Fibroblast of skin of left quadriceps (primary cell): ENCODE results near the gene ACOT13.
"Not testable (repeated sequence)": the region's sequence is repeated elsewhere in the genome, so short reads cannot be mapped to it uniquely, and the experiment has no call there.

Experiments
- DNase-seq, 2 experiments: peaks; one replicate each; pipeline ENCODE4 v3.0.0-alpha.2; 2013; ENCODE audit warnings: low read depth in 2 of 2

The ACOT13 gene

DNA sequence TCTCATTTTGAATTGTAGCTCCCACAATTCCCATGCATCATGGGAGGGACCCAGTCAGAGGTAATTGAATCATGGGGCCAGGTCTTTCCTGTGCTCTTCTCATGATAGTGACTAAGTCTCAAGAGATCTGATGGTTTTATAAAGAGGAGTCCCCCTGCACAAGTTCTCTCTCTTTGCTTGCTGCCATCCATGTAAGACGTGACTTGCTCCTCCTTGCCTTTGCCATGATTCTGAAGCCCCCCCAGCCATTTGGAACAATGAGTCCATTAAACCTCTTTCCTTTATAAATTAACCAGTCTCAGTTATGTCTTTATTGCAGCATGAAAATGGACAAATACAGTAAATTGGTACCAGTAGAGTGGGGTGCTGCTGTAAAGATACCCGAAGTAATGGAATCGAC, 63.8 kb downstream of the ACOT13 start:
- not testable (repeated sequence) for DNase-seq

DNA sequence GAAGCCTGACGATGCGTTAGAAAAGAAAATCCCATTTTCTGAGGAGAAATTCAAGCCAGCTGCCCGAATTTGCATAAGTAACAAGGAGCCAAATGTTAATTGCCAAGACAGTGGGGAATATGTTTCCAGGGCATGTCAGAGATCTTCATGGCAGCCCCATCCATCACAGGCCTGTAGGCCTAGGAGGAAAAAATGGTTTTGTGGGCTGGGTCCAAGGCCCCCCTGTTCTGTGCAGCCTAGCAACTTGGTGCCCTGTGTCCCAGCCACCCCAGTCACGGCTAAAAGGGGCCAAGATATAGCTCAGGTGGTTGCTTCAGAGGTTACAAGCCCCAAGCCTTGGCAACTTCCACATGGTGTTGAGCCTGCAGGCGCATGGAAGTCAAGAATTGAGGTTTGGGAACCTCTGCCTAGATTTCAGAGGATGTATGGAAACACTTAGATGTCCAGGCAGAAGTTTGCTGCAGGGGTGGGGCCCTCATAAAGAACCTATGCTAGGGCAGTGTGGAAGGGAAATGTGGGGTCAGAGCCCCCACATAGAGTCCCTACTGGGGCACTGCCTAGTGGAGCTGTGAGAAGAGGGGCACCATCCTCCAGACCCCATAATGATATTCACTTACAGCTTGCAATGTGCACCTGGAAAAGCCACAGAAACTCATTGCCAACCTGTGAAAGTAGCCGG, 64.7 kb downstream of the ACOT13 start:
- DNase-seq = not testable (repeated sequence)

DNA sequence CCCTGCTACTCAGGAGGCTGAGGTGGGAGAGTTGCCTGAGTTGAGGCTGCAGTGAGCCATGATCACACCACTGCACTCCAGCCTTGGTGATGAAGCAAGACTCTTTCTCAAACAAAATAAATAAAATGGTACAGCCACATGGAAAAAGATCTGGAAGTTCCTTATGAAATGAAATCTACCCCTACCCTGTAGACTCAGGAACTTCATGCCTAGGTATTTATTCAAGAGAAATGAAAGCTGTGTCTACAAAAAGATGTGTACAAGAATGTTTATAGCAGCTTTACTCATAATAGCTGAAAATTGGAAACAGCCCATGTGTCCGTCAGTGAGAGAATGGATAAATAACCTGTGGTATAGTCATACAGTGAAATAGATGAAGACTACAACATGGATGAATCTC, 67.3 kb downstream of the ACOT13 start:
- no peak for DNase-seq

DNA sequence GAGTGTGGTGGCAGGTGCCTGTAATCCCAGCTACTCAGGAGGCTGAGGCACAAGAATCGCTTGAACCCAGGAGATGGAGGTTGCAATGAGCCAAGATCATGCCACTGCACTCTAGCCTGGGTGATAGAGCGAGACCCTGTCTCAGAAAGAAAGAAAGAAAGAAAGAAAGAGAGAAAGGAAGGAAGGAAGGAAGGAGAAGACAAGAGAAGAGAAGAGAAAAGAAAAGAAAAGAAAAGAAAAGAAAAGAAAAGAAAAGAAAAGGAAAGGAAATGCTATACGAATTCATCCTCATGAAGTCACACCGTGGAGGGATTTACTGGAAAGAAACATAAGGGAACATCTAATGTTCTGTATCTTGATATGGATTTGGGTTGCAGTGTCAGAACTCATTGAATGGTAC, 67.8 kb downstream of the ACOT13 start:
- DNase-seq = not testable (repeated sequence)

DNA sequence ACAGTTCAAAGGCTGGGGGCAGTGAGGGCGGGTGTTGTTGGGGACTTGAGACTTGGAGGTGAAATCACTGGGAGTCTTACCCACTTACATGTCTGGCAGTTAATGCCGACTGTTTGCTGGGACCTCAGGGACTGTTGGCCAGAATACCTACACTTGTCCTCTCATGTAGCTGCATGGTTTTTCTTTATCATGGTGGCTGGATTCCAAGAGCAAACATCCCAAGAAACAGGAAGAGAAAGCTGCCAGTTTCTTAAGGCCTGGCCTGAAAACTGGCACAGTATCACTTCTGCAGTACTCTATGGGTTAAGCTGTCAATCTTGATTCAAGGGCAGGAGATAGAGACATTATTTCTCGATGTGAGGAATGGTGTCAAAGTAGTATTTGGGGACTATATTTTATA, 71.9 kb downstream of the ACOT13 start:
- no peak for DNase-seq

DNA sequence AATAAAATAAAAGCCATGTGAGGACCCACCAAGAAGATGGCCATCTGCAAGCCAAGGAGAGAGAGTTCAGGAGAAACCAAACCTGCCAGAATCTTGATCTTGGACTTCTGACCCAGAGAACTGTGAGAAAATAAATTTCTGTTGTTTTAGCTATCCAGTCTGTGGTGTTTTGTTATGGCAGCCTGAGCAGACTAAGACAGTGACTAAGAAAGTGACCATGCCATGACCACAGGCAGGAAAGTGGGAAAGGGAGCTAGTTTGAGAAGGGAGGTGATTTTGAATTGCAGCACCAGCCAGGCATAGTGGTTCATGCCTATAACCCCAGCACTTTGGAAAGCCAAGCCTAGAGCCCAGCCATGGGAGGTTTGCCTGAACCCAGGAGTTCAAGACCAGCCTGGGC, 74.0 kb downstream of the ACOT13 start:
- DNase-seq = no peak

DNA sequence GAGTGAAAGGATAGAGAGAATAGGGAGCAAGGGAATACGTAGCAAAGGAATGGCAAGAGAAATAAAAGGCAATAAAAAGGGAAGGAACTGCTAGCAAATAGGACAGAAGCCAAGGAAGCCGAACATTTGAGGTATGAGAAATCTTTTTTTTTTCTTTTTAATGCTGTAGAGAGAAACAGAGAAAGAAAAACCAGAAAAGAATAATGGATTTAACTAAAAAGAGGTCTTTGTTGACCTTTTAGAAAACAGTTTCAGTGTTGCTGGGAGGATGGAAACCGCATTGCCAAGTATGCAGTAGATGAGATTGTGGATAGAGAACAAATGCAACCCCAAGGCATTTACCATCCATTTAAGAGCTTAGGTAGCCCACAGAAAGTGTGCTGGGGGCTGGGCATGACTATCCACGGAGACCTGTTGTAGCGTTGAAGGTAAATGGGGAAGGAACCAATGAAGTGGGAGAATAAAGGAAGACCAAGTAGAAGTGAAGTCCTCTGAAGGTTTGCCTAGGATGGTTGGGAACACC, 75.4 kb downstream of the ACOT13 start:
- DNase-seq = no peak

DNA sequence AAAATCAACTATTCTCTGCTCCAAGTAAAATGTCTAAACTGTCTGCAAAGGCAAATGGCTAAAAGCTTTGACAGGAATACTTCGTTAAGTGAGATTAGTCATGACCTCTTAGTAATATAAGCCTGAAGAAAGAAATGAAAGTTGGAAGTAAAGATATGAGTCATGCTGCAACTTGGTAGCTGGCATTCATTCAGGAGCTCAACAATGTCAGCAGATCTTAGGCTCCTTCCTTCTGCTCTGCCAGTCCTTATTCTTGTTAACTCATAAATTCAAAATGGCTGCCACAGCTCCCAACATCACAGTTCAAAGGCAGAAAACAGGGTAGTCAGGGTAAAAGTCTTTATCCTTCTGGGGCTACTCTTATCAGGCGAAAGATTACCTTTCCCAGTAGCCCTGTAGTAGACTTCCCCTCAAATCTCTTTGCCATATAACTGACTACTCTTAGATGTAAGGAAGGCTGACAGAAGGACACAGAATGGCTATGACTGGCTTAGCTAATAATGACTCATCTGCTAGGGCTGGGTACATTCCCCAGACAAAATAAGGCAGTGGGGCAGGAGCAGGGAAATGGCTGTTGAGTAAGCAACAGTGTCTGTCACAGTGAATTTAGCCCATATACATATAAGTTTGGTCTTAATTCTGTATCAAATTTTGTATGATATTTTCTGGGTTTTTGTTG, 76.5 kb downstream of the ACOT13 start:
- DNase-seq = peak; percentile 92 to 93

DNA sequence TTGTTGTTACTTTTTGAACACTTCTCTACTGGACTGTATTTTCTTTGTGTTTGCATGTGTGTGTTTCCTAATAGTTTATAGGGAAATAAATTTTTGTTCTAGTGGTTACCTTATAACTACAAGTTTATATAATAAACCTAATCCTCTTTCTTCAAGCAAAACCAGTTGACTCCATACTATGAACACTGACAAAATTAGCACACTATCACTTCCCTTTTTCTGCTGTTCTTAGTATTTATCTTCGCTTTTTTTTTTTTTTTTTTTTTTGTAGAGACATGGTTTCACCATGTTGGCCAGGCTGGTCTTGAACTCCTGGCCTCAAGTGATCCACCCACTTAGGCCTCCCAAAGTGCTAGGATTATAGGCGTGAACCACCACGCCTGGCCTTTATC, 77.1 kb downstream of the ACOT13 start:
- DNase-seq = no peak

DNA sequence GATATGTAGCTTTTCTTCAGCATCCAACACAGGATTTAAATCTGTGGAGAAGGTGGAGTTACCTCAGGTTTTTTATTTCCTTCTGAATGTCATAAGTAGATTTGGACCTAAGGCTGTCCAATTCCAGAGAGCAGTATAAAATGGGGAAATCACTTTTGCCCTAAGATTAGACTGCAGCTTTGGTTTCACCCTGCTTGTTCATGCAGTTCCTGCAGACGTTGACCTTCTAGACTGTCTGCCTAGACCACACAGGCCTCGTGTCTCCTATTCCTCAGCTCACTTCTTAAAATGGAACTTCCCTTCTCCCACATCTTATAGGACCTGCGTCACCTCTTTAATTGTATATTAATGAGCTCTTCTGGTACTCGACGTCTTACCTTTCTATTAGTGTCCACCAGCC, 78.0 kb downstream of the ACOT13 start:
- DNase-seq = no peak

DNA sequence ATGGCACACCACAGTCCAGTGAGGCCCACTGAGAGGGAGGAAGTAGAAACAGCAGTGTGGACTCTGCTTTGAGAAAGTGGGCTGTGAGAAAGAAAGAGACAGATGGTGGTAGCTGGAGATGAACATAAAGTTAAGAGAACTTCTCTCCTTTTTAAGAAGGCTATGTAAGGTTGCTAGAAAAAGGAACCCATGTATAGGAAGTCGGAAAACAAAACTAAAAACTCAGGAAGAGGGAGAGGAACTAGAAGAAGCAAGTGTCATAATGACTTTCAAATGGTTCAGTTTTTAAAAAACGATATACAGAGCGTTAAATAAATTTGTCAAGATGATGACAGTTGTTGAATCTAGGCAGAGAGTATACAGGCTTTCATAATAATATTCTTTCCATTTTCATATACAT, 82.4 kb downstream of the ACOT13 start:
- DNase-seq = no peak

DNA sequence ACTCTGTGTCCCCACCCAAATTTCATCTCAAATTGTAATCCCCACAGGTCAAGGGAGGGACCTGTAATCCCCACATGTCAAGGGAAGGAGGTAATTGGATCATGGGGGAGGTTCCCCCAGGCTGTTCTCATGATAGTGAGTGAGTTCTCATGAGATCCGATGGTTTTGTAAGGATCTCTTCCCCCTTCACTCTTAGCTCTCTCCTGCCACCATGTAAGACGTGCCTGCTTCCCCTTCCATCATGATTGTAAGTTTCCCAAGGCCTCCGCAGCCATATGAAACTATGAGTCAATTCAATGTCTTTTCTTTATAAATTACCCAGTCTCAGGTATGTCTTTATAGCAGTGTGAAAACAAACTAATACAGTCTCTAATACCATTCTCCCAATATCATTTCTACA, 84.0 kb downstream of the ACOT13 start:
- not testable (repeated sequence) for DNase-seq

DNA sequence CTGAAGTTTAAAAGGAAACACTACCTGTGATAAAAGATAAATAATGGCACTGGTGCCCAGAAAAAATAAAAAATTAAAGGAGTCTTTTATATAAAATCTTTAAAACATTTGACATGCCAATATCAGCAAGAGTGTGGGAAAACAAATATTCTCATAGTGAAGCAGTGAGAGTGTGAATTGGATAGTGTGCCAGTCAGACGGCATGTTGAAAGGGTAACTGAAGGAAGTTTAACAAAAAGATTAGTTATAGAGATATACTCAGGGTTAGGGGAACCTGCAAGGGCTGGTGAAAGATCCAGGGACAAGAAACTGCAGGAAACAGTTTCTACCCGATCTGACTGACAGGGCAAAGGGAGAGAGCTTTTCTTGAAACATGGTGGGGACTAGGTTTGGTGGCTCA, 85.6 kb downstream of the ACOT13 start:
- DNase-seq = no peak

DNA sequence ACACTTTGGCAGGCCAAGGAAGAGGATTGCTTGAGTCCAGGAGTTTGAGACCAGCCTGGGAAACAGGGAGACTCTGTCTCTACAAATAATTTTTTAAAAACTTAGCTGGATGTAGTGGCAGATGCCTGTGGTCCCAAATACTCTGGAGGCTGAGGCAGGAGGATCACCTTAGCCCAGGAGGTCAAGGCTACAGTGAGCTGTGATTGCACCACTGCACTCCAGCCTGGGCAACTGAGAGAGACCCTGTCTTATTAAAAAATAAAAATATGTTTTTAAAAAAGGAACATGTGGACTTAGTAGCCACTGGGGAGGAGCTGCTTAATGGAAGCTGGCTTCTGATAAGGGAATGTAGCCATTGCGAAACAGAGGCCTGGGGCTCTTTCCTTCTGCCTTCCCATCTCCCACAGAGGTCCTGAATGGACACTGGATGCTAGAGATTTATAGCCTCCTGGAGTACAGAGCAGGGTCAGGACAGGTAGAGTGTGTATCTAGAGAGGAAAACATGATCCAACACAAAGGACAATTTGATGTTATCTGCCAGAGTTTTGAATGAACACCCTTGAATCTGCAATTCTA, 86.1 kb downstream of the ACOT13 start:
- DNase-seq = no peak

DNA sequence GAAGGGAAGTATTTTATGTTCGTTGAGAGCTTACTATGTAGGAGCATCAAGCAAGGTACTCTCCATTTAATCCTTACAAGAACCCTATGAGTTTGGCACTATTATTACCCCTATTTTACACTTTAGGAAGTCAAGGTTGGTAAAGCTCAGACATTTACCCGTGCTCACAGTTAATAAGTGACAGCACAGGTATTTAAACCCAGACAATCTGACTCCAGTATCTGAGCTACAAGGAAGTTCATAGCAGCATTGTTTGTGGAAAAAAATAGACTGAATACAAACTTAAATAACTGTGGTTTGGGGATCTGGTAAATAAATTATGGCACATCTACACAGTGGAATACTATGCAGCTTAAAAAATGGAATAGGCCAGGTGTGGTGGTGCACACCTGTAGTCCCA, 86.7 kb downstream of the ACOT13 start:
- no peak for DNase-seq

DNA sequence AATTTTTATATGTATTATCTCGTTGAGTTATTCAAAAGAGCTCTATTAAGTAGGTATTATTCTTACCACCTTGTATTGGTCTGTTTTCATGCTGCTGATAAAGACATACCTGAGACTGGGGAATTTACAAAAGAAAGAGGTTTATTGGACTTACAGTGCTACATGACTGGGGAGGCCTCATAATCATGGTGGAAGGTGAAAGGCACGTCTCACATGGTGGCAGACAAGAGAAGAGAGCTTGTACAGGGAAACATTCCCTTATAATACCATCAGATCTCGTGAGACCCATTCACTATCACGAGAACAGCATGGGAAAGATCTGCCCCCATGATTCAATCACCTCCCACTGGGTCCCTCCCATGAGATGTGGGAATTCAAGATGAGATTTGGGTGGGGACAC, 87.5 kb downstream of the ACOT13 start:
- DNase-seq = not testable (repeated sequence)
